Hepatic stellate cell (primary cell): Measurements from ENCODE around the gene FCHSD1.
"Not testable (repeated sequence)": the region's sequence is repeated elsewhere in the genome, so short reads cannot be mapped to it uniquely, and the experiment has no call there.

Experiments used
- DNase-seq: peaks from one replicate; pipeline ENCODE4 v3.0.0; 2011; ENCODE audit warnings: low spot score

The FCHSD1 gene

GRCh38 chr5:141615991-141616720 is 35.1 kb downstream of the FCHSD1 start:
- DNase-seq = no peak

GRCh38 chr5:141613344-141613743 is 37.9 kb downstream of the FCHSD1 start:
- no peak for DNase-seq

- DNase-seq = no peak
These were observed 39.9 kb downstream of the FCHSD1 start for GRCh38 chr5:141611289-141611688.

- not testable (repeated sequence) for DNase-seq
These were observed 41.3 kb downstream of the FCHSD1 start for GRCh38 chr5:141609921-141610320.

GRCh38 chr5:141609044-141609443 is 42.2 kb downstream of the FCHSD1 start:
- no peak for DNase-seq

GRCh38 chr5:141608557-141608956 is 42.7 kb downstream of the FCHSD1 start:
- no peak for DNase-seq

GRCh38 chr5:141608046-141608445 is 43.2 kb downstream of the FCHSD1 start:
- DNase-seq = no peak

- peak; percentile 47 for DNase-seq
These were observed 45.5 kb downstream of the FCHSD1 start for GRCh38 chr5:141605523-141606277.

GRCh38 chr5:141603923-141604717 is 47.1 kb downstream of the FCHSD1 start:
- DNase-seq = peak; percentile 83

- no peak for DNase-seq
These were observed 48.6 kb downstream of the FCHSD1 start for GRCh38 chr5:141602606-141603005.

GRCh38 chr5:141598391-141599345 is 52.5 kb downstream of the FCHSD1 start:
- DNase-seq = no peak

- DNase-seq = no peak
These were observed 53.4 kb downstream of the FCHSD1 start for GRCh38 chr5:141597814-141598213.

GRCh38 chr5:141597394-141597793 is 53.8 kb downstream of the FCHSD1 start:
- DNase-seq = no peak

GRCh38 chr5:141596867-141597266 is 54.4 kb downstream of the FCHSD1 start:
- no peak for DNase-seq

- DNase-seq = no peak
These were observed 61.1 kb downstream of the FCHSD1 start for GRCh38 chr5:141590127-141590526.
